Transverse colon (tissue), 4 donors: ENCODE measurements around the gene IHH. TPM values are rescaled to one million over a fixed set of nuclear protein-coding genes. Genes with fewer than 3 reads are reported as not detected.

Experiments used
- DNase-seq: peaks from one replicate; pipeline ENCODE4 v3.0.0-alpha.2; 2019
- H3K27ac ChIP-seq, 4 donors: fragments of 200-600 bp; sonication (generic); 2 replicates each; pipeline ENCODE4 v1.5.1; 2016 to 2018; ENCODE audit warnings: inconsistent platforms in 4 of 4
- H3K27me3 ChIP-seq: fragments of 200-600 bp; sonication (generic); 2 replicates; pipeline ENCODE4 v1.5.1; 2017; ENCODE audit warnings: inconsistent platforms
- H3K36me3 ChIP-seq, 4 donors: fragments of 200-600 bp; sonication (generic); 2 replicates each; pipeline ENCODE4 v1.5.1; 2017 to 2019; ENCODE audit warnings: inconsistent platforms in 4 of 4
- H3K4me1 ChIP-seq, 4 donors: fragments of 200-600 bp; sonication (generic); 2 replicates each; pipeline ENCODE4 v1.5.1; 2017 to 2020; ENCODE audit warnings: inconsistent platforms in 4 of 4
- H3K4me3 ChIP-seq, 4 donors: fragments of 200-600 bp; sonication (generic); 1 replicate in 1 of 4; 2 replicates in 3 of 4; pipeline versions ENCODE4 v1.5.1 to v1.6.1; 2017 to 2019; ENCODE audit warnings: inconsistent platforms in 4 of 4
- H3K9me3 ChIP-seq, 2 donors: fragments of 200-600 bp; sonication (generic); 2 replicates each; pipeline ENCODE4 v1.5.1; 2017 to 2019; ENCODE audit warnings: inconsistent platforms in 2 of 2
- EP300 ChIP-seq: sonication (generic); formaldehyde crosslinking; IDR thresholded peaks from one replicate; pipeline ENCODE4 v1.6.1; 2017; ENCODE audit warnings: antibody characterized with exemption, low read depth
- POLR2A ChIP-seq: fragments of 450-650 bp; IDR thresholded peaks from one replicate; pipeline ENCODE4 v1.6.1; 2016; ENCODE audit warnings: antibody characterized with exemption, mild to moderate bottlenecking, moderate library complexity
- POLR2AphosphoS5 ChIP-seq, 3 donors: sonication (generic); formaldehyde crosslinking; IDR thresholded peaks; one replicate each; pipeline ENCODE4 v1.6.1; 2016; ENCODE audit warnings: antibody characterized with exemption in 3 of 3
- WGBS, 2 donors: methylation state at CpG; one replicate each; pipeline ENCODE4 v1.1.5; 2018; ENCODE audit warnings: low coverage in 1 of 2; 5-methylcytosine and 5-hydroxymethylcytosine counted together
- in situ Hi-C, 4 donors: fragments of 200-750 bp; cut with MboI; loops; one replicate each; pipeline versions ENCODE4 v1.15.0 to v1.15.1; 2017; ENCODE audit warnings: low sequenced_read_pairs in 3 of 4, low pct_ligation_motif_present in 1 of 4, low pct_unique_long_range_greater_than_20kb in 1 of 4
- intact Hi-C: fragments of 100-400 bp; cut with DNase I; formaldehyde crosslinking; loops from one replicate; pipeline ENCODE4 v1.15.1; 2023; ENCODE audit warnings: low total_unique reads
- total RNA-seq, 4 donors: library from RNA; depleted of rRNA; stranded (reverse); fragments of >200 nt; gene quantifications; one replicate each; pipeline ENCODE4 v1.1.0, GENCODE V29; 2016
- TF ChIP-seq, protein P1 (sequence below), 5 experiments: fragments of 200-600 bp in 3 of 5; fragments of 450-650 bp in 2 of 5; sonication (generic) in 3 of 5; IDR thresholded peaks; 1 replicate in 2 of 5; 2 replicates in 3 of 5; pipeline ENCODE4 v1.5.1; 2016 to 2017; ENCODE audit warnings: antibody characterized with exemption in 5 of 5, inconsistent platforms in 3 of 5, mild to moderate bottlenecking in 2 of 5, moderate library complexity in 1 of 5

IHH gene
- total RNA-seq, 4 donors from 2014 or later = 21.1 to 67.4 (median 65.5) TPM

DNA sequence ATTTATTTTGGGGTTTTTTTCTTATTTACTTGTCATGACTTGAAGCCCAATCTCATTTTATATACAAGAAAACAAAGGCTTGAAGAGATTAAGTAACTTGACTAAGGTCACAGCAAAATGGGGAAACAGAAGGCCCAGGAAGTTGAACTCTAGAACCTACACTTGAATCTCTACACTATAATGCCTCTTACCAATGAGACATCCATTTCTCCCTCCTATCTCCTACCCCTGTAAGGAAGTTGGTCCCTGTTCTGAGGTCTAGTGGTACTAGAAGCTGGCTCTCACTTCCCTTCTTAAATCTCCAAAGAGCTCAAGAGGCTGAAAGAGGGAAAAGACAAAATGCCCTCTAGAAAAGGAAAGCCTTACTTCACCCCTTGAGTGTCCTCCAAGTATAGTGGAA, 25.5 kb upstream of the IHH start:
- H3K36me3 ChIP-seq = peaks cover 0 to 2% (median 0%) of the 10 kb centered on the region in 4 donors
- intact Hi-C loops = no loop called here
- H3K9me3 ChIP-seq = no peaks in the 10 kb centered on the region
- DNase-seq = no peak
- in situ Hi-C loops = no loop called here
- TF ChIP-seq POLR2AphosphoS5 (IDR thresholded peaks at IDR 0.05) (no peak), POLR2A (no peak), EP300 (no peak)
- H3K4me3 ChIP-seq = no peak overlapping the region
- no peak overlapping the region for H3K27ac ChIP-seq
- peaks cover 9 to 24% (median 20%) of the 10 kb centered on the region in 4 donors for H3K4me1 ChIP-seq
- no peaks in the 10 kb centered on the region for H3K27me3 ChIP-seq

DNA sequence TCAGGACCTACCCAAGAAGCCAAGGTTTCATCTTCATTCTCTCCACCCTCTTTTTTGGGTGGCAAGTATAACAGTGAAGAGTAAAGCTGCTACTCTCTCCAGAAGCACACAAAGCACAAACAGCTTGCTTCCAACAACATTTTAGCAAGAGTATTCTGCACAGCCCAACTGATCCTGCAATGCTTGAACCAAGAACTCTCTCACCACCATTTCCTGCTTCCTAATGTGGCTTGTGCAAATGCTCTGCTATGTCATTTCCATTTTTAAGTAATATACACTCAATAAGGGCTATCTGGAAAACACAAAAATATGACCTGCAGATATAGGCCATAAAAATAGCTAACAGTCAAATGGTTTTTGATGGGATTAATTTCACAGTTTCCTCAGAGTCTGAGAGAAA, 24.1 kb upstream of the IHH start:
- intact Hi-C loops = no loop called here
- DNase-seq = no peak
- H3K27ac ChIP-seq = no peak overlapping the region
- in situ Hi-C loops = no loop called here
- H3K4me3 ChIP-seq = no peak overlapping the region
- TF ChIP-seq POLR2A (no peak), EP300 (no peak), POLR2AphosphoS5 (IDR thresholded peaks at IDR 0.05) (no peak)
- TF ChIP-seq, protein P1, sequence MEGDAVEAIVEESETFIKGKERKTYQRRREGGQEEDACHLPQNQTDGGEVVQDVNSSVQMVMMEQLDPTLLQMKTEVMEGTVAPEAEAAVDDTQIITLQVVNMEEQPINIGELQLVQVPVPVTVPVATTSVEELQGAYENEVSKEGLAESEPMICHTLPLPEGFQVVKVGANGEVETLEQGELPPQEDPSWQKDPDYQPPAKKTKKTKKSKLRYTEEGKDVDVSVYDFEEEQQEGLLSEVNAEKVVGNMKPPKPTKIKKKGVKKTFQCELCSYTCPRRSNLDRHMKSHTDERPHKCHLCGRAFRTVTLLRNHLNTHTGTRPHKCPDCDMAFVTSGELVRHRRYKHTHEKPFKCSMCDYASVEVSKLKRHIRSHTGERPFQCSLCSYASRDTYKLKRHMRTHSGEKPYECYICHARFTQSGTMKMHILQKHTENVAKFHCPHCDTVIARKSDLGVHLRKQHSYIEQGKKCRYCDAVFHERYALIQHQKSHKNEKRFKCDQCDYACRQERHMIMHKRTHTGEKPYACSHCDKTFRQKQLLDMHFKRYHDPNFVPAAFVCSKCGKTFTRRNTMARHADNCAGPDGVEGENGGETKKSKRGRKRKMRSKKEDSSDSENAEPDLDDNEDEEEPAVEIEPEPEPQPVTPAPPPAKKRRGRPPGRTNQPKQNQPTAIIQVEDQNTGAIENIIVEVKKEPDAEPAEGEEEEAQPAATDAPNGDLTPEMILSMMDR (IDR thresholded peaks at IDR 0.05) = no peak
- H3K9me3 ChIP-seq = no peaks in the 10 kb centered on the region
- no peaks in the 10 kb centered on the region for H3K27me3 ChIP-seq
- H3K36me3 ChIP-seq = peaks cover 0 to 2% (median 0%) of the 10 kb centered on the region in 4 donors
- H3K4me1 ChIP-seq = peaks cover 12 to 38% (median 25%) of the 10 kb centered on the region in 4 donors

DNA sequence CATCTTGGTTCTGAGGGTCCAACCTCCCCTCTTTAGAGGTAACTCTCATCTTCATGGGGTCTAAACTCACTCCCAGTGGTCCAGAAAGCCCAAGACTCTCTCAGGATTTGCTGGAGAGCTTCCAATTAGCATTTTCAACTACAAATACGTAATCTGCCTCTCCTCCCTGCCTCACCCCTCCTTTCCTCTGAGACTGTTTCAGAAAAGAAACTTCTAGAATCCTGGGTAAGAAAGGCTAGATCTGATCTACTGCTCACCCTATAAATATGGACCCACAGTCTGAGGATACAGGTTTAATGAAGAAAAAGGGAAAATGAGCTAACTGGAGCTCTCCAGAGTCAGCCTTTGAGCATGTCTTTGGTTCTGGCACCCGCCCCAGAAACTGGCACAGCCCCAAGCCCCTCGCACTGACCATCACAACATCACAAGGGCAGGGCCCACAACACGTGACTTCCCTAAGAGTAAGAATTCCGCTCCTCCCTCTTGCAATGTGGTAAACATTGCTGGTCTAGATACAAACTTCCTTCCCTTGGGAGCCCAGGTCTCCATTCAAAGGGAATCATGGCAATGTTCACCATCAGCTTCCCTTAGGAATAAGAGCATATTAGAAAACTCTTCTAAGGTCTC, 21.7 kb upstream of the IHH start:
- 10 to 67% methylated on average over 2 to 5 of the region's 5 CpGs for WGBS, 2 donors
- Histone ChIP-seq H3K27me3 (no peaks in the 10 kb centered on the region), H3K27ac (peak overlapping the region; percentile 88 to 91 (median 90)), H3K36me3 (peaks cover 0 to 5% (median 3%) of the 10 kb centered on the region in 4 donors), H3K4me3 (no peak overlapping the region), H3K9me3 (no peaks in the 10 kb centered on the region), H3K4me1 (peaks cover 15 to 54% (median 31%) of the 10 kb centered on the region in 4 donors)
- TF ChIP-seq POLR2AphosphoS5 (IDR thresholded peaks at IDR 0.05) (no peak), EP300 (no peak), POLR2A (no peak)
- TF ChIP-seq, protein P1 (IDR thresholded peaks at IDR 0.05) = no peak
- in situ Hi-C loops (no loop called here), intact Hi-C loops (no loop called here)
- peak; percentile 59 for DNase-seq

DNA sequence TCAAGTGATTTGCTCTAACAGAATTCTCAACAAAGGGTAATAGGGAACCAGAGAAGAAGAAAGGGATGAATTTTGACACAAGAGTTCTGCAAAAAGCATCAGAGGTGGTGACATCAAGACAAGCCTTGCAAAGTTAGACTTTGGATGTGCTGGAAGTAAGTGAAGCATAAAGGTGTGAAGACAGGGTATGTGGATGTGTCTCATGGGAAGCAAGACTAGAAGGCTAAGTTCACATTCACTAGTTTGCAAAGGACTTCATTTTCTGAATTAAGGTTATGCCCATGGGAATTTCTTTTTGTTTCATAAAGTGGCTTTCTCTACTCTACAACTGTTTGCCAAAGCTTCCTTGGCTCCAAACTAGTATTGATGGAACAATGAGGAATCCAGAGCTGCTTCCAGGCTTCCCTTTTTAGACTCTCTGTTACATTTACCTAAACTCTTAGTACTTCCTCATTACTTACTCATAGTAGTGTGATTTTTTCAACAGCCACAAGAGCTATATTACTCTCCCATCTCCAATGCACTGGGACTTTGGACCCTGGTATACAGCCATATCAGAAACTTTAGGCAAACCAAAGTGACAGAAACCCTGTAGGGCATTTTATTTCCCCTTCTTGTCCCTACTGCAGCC, 21.1 kb upstream of the IHH start:
- peaks cover 15 to 54% (median 31%) of the 10 kb centered on the region in 4 donors for H3K4me1 ChIP-seq
- peak; percentile 39 for DNase-seq
- TF ChIP-seq POLR2A (no peak), EP300 (no peak), POLR2AphosphoS5 (IDR thresholded peaks at IDR 0.05) (peak in 2 of 3 donors; percentile 14 to 60)
- TF ChIP-seq, protein P1 (IDR thresholded peaks at IDR 0.05) = peak in 2 of 5 experiments; percentile 24 to 30
- in situ Hi-C loops = no loop called here
- intact Hi-C loops = no loop called here
- peak overlapping the region; percentile 88 to 91 (median 90) for H3K27ac ChIP-seq
- no peak overlapping the region for H3K4me3 ChIP-seq
- H3K9me3 ChIP-seq = no peaks in the 10 kb centered on the region
- peaks cover 0 to 11% (median 6%) of the 10 kb centered on the region in 4 donors for H3K36me3 ChIP-seq
- H3K27me3 ChIP-seq = no peaks in the 10 kb centered on the region
